HepG2 (cell line): ENCODE data around the gene BDNF. TPM values are rescaled to one million over a fixed set of nuclear protein-coding genes. Genes with fewer than 3 reads are reported as not detected.
"Not testable (repeated sequence)": the region's sequence is repeated elsewhere in the genome, so short reads cannot be mapped to it uniquely, and the experiment has no call there.

Experiments
- ATAC-seq: fragments of 200-7000 bp; cut with Tn5 transposase; 3 replicates; pipeline ENCODE4 v1.9.1; 2020; ENCODE audit warnings: mild to moderate bottlenecking, moderate library complexity
- BruUV-seq: library from RNA; stranded (reverse); fragments of 400-500 nt; replicated peaks from 2 replicates; lab custom pipeline; 2021; lab: Mats Ljungman, UMichigan
- CTCF ChIA-PET: fragments of 300-600 bp; formaldehyde crosslinking; extraction: SDS; loops from one replicate; lab custom pipeline; 2021; ENCODE audit warnings: low total read pairs, inconsistent platforms, low intra/inter-chr PET ratio; lab: Yijun Ruan, JAX
- POLR2A ChIA-PET: fragments of 350-600 bp; sonication (Branson Sonifier 250); formaldehyde crosslinking; loops from one replicate; lab custom pipeline; 2020; ENCODE audit warnings: antibody characterized with exemption, inconsistent platforms; lab: Yijun Ruan, JAX
- DNase-seq: peaks from one replicate; pipeline ENCODE4 v3.0.0-alpha.2; 2015; ENCODE audit warnings: low spot score
- FAIRE-seq: peaks from 3 replicates; lab custom pipeline; 2011; peaks lifted over from hg19 to GRCh38; lab: Jason Lieb, UNC
- H2AFZ ChIP-seq: one replicate; pipeline ENCODE4 v1.6.1; 2011; ENCODE audit warnings: low read length, inconsistent platforms
- H3K27ac ChIP-seq: fragments of 300-600 bp; 3 replicates; pipeline ENCODE4 v1.8.0; 2011; ENCODE audit warnings: mixed run types, mild to moderate bottlenecking, mixed read lengths, low read length, inconsistent platforms; ENCODE audit not compliant: insufficient read depth; ENCODE audit errors: extremely low read length
- H3K27me3 ChIP-seq, 2 experiments: fragments of 200-600 bp in 1 of 2; 2 replicates in 1 of 2; 3 replicates in 1 of 2; pipeline versions ENCODE4 v1.6.0 to v1.8.0; 2011; ENCODE audit warnings: low read length in 2 of 2, mild to moderate bottlenecking in 2 of 2, moderate library complexity in 2 of 2, inconsistent platforms in 1 of 2; ENCODE audit not compliant: insufficient read depth in 2 of 2, control insufficient read depth in 1 of 2
- H3K36me3 ChIP-seq, 2 experiments: fragments of 200-600 bp in 1 of 2; replicated peaks in 1 of 2; 2 replicates in 1 of 2; 3 replicates in 1 of 2; pipeline versions ENCODE4 v1.5.1 to v1.8.0; 2011; ENCODE audit warnings: low read length in 2 of 2, inconsistent platforms in 1 of 2; ENCODE audit not compliant: insufficient read depth in 2 of 2, control insufficient read depth in 1 of 2
- H3K4me1 ChIP-seq: 2 replicates; pipeline ENCODE4 v1.5.1; 2012; ENCODE audit warnings: low read length, inconsistent platforms; ENCODE audit not compliant: insufficient read depth
- H3K4me2 ChIP-seq: 2 replicates; pipeline ENCODE4 v1.6.0; 2011; ENCODE audit warnings: low read depth, low read length, inconsistent platforms
- H3K4me3 ChIP-seq, 3 experiments: fragments of 200-600 bp in 1 of 3; sonication (generic), shearing (Covaris generic) in 1 of 3; replicated peaks in 1 of 3; 2 replicates each; pipeline ENCODE4 v1.5.1; 2011 to 2016; ENCODE audit warnings: low read length in 3 of 3, inconsistent platforms in 2 of 3, low read depth in 2 of 3, mild to moderate bottlenecking in 2 of 3, control low read depth in 1 of 3, mixed read lengths in 1 of 3; ENCODE audit not compliant: insufficient read depth in 1 of 3
- H3K79me2 ChIP-seq: one replicate; pipeline ENCODE4 v1.6.1; 2011; ENCODE audit warnings: low read length, inconsistent platforms; ENCODE audit not compliant: insufficient read depth
- H3K9ac ChIP-seq: 2 replicates; pipeline ENCODE4 v1.6.0; 2011; ENCODE audit warnings: mild to moderate bottlenecking, low read depth, low read length, inconsistent platforms; ENCODE audit not compliant: insufficient read depth
- H3K9me3 ChIP-seq: 2 replicates; pipeline ENCODE4 v1.5.1; 2012; ENCODE audit warnings: mild to moderate bottlenecking, low read length
- H4K20me1 ChIP-seq: 2 replicates; pipeline ENCODE4 v1.6.0; 2011; ENCODE audit warnings: inconsistent platforms, mild to moderate bottlenecking, low read length, moderate library complexity; ENCODE audit not compliant: insufficient read depth
- WGBS: methylation state at CpG from one replicate; pipeline ENCODE4 v1.1.6; 2017; ENCODE audit warnings: low lambda C conversion rate; 5-methylcytosine and 5-hydroxymethylcytosine counted together
- in situ Hi-C: cut with HindIII; loops from 2 replicates; pipeline ENCODE4 v1.10.0; 2017; ENCODE audit warnings: low pct_unique_long_range_greater_than_20kb; ENCODE audit not compliant: extremely low pct_ligation_motif_present
- intact Hi-C: fragments of 100-400 bp; cut with micrococcal nuclease; formaldehyde crosslinking; loops from one replicate; pipeline ENCODE4 v1.10.0; 2022; ENCODE audit not compliant: unreplicated experiment
- polyA plus RNA-seq, 8 experiments: library from polyadenylated mRNA; depleted of rRNA in 3 of 8; stranded (reverse) in 7 of 8; unstranded in 1 of 8; fragments of >200 nt; fragmentation: Illumina TruSeq in 4 of 8; extraction: Trizol in 4 of 8; gene quantifications; 2 replicates each; pipeline versions ENCODE4 v1.2.1 to v1.2.3, GENCODE V29; 2011 to 2016; ENCODE audit warnings: low read depth in 4 of 8, missing spikeins in 1 of 8, mixed read lengths in 1 of 8; ENCODE audit not compliant: insufficient read depth in 1 of 8
- total RNA-seq, 5 experiments: library from RNA; depleted of rRNA; stranded (reverse); fragments of >200 nt; fragmentation: Illumina TruSeq; extraction: Trizol; gene quantifications; 2 replicates each; pipeline ENCODE4 v1.2.3, GENCODE V29; 2016; ENCODE audit warnings: low read depth in 1 of 5

BDNF gene
- total and polyA plus RNA-seq, 2 of the 13 experiments (the other 11 are each of a cell fraction or from before 2014, with no cell fraction given): 0.02 TPM; not detected in 1

- H2AFZ ChIP-seq, H3K4me2 ChIP-seq, H3K79me2 ChIP-seq, in situ Hi-C loops, H3K4me3 ChIP-seq, H3K27me3 ChIP-seq, H3K4me1 ChIP-seq, H3K9ac ChIP-seq, DNase-seq, POLR2A ChIA-PET, H3K36me3 ChIP-seq, FAIRE-seq, CTCF ChIA-PET, H4K20me1 ChIP-seq, H3K27ac ChIP-seq, H3K9me3 ChIP-seq, intact Hi-C loops, BruUV-seq, ATAC-seq: not testable (repeated sequence)
- 0% methylated on average over 1 of the region's 2 CpGs for WGBS
Measured at GRCh38 chr11:27634776-27635175, 65.5 kb downstream of the BDNF start.

- H2AFZ ChIP-seq, DNase-seq, FAIRE-seq, H3K4me2 ChIP-seq, H3K9me3 ChIP-seq, H3K4me3 ChIP-seq, H3K36me3 ChIP-seq, H3K79me2 ChIP-seq, H3K9ac ChIP-seq, BruUV-seq, intact Hi-C loops, H3K27ac ChIP-seq, ATAC-seq, H4K20me1 ChIP-seq, in situ Hi-C loops, CTCF ChIA-PET, POLR2A ChIA-PET, H3K27me3 ChIP-seq, H3K4me1 ChIP-seq: not testable (repeated sequence)
- WGBS: 18% methylated on average over 10 of the region's 10 CpGs
Measured at GRCh38 chr11:27634282-27634681, 66.0 kb downstream of the BDNF start.

GRCh38 chr11:27629023-27629422 is 71.2 kb downstream of the BDNF start:
- H3K4me2 ChIP-seq, BruUV-seq, H3K4me3 ChIP-seq, H3K4me1 ChIP-seq, in situ Hi-C loops, H3K36me3 ChIP-seq, H3K27ac ChIP-seq, H4K20me1 ChIP-seq, intact Hi-C loops, DNase-seq, ATAC-seq, H3K9me3 ChIP-seq, FAIRE-seq, CTCF ChIA-PET, H2AFZ ChIP-seq, POLR2A ChIA-PET, H3K27me3 ChIP-seq, H3K79me2 ChIP-seq, H3K9ac ChIP-seq: not testable (repeated sequence)
- 42% methylated on average over 4 of the region's 5 CpGs for WGBS
